LNCaP clone FGC (cell line): ENCODE measurements around the gene FIGLA.
"Not testable (repeated sequence)": the region's sequence is repeated elsewhere in the genome, so short reads cannot be mapped to it uniquely, and the experiment has no call there.

Experiments
- DNase-seq: peaks from one replicate; pipeline ENCODE4 v3.0.0-alpha.2; 2011; ENCODE audit warnings: low read depth
- H3K4me3 ChIP-seq: 2 replicates; pipeline ENCODE4 v1.5.1; 2011; ENCODE audit warnings: mild to moderate bottlenecking, low read depth, low read length, control low read depth
- CTCF ChIP-seq: IDR thresholded peaks from 2 replicates; pipeline ENCODE4 v1.5.1; 2012; ENCODE audit warnings: mild to moderate bottlenecking; ENCODE audit not compliant: control insufficient read depth, insufficient read depth; ENCODE audit errors: extremely low read depth

FIGLA gene

GRCh38 chr2:70747284-70747683, 43.2 kb downstream of the FIGLA start:
- no peak for TF ChIP-seq CTCF
- H3K4me3 ChIP-seq, result no peak overlapping the region
- DNase-seq, result no peak

GRCh38 chr2:70746094-70746974, 44.1 kb downstream of the FIGLA start:
- no peak for DNase-seq
- TF ChIP-seq CTCF, result no peak

GRCh38 chr2:70745276-70745825, 45.1 kb downstream of the FIGLA start:
- no peak overlapping the region for H3K4me3 ChIP-seq
- TF ChIP-seq CTCF, result no peak
- no peak for DNase-seq

More at GRCh38 chr2:70746094-70746974, 44.1 kb downstream of the FIGLA start:
- H3K4me3 ChIP-seq, result no peak overlapping the region

GRCh38 chr2:70744397-70744796, 46.0 kb downstream of the FIGLA start:
- H3K4me3 ChIP-seq, result no peak overlapping the region
- no peak for DNase-seq
- no peak for TF ChIP-seq CTCF

GRCh38 chr2:70743677-70744076, 46.8 kb downstream of the FIGLA start:
- no peak for TF ChIP-seq CTCF

GRCh38 chr2:70743068-70743467, 47.4 kb downstream of the FIGLA start:
- DNase-seq, result no peak
- H3K4me3 ChIP-seq, result no peak overlapping the region
- no peak for TF ChIP-seq CTCF

More at GRCh38 chr2:70743677-70744076, 46.8 kb downstream of the FIGLA start:
- no peak for DNase-seq
- H3K4me3 ChIP-seq, result no peak overlapping the region

GRCh38 chr2:70739492-70739891, 51.0 kb downstream of the FIGLA start:
- not testable (repeated sequence) for H3K4me3 ChIP-seq, DNase-seq
